GM23338 (cell line): Measurements from ENCODE around the gene NDE1. TPM values are rescaled to one million over a fixed set of nuclear protein-coding genes. Genes with fewer than 3 reads are reported as not detected.
"Not testable (repeated sequence)": the region's sequence is repeated elsewhere in the genome, so short reads cannot be mapped to it uniquely, and the experiment has no call there.

Source experiments
- ATAC-seq: fragments of 200-7000 bp; cut with Tn5 transposase; 3 replicates; pipeline ENCODE4 v1.9.1; 2020
- DNase-seq: peaks from one replicate; pipeline ENCODE4 v3.0.0-alpha.2; 2015; ENCODE audit warnings: low spot score
- H2AFZ ChIP-seq: fragments of 200-600 bp; sonication (generic); 2 replicates; pipeline ENCODE4 v1.8.0; 2016; ENCODE audit warnings: antibody characterized with exemption, mild to moderate bottlenecking, moderate library complexity
- H3F3A ChIP-seq: fragments of 200-600 bp; sonication (generic); replicated peaks from 2 replicates; pipeline ENCODE4 v1.8.0; 2017; ENCODE audit warnings: antibody characterized with exemption, mixed run types, low read depth
- H3K27ac ChIP-seq: fragments of 200-600 bp; sonication (generic); 2 replicates; pipeline ENCODE4 v1.6.1; 2016; ENCODE audit warnings: low read depth
- H3K27me3 ChIP-seq: fragments of 200-600 bp; sonication (generic); 2 replicates; pipeline ENCODE4 v1.8.0; 2016; ENCODE audit warnings: mild to moderate bottlenecking, mixed run types, moderate library complexity; ENCODE audit not compliant: insufficient read depth
- H3K36me3 ChIP-seq: fragments of 200-600 bp; sonication (generic); 2 replicates; pipeline ENCODE4 v1.8.0; 2016; ENCODE audit warnings: mild to moderate bottlenecking; ENCODE audit not compliant: insufficient read depth
- H3K4me1 ChIP-seq: fragments of 200-600 bp; sonication (generic); 2 replicates; pipeline ENCODE4 v1.8.0; 2016; ENCODE audit warnings: mild to moderate bottlenecking, moderate library complexity; ENCODE audit not compliant: insufficient read depth
- H3K4me2 ChIP-seq: fragments of 200-600 bp; sonication (generic); 2 replicates; pipeline ENCODE4 v1.7.1; 2017; ENCODE audit warnings: mixed run types
- H3K4me3 ChIP-seq: fragments of 200-600 bp; sonication (generic); 2 replicates; pipeline ENCODE4 v1.6.1; 2016; ENCODE audit warnings: mixed run types
- H3K79me2 ChIP-seq: fragments of 200-600 bp; sonication (generic); replicated peaks from 2 replicates; pipeline ENCODE4 v1.8.0; 2017; ENCODE audit warnings: mild to moderate bottlenecking; ENCODE audit not compliant: insufficient read depth
- H3K9me2 ChIP-seq: fragments of 200-600 bp; sonication (generic); 2 replicates; pipeline ENCODE4 v1.8.0; 2017; ENCODE audit not compliant: insufficient read depth
- H4K20me1 ChIP-seq: fragments of 200-600 bp; sonication (generic); replicated peaks from 2 replicates; pipeline ENCODE4 v1.8.0; 2017; ENCODE audit warnings: mild to moderate bottlenecking; ENCODE audit not compliant: insufficient read depth
- H3K27ac Mint-ChIP-seq: 2 replicates; pipeline ENCODE4 v1.8.0; 2020; ENCODE audit warnings: inconsistent platforms, mild to moderate bottlenecking, moderate library complexity, mixed read lengths
- H3K27me3 Mint-ChIP-seq: 3 replicates; pipeline ENCODE4 v1.8.0; 2022; ENCODE audit warnings: low read depth, mild to moderate bottlenecking, moderate library complexity, mixed read lengths, inconsistent platforms; ENCODE audit not compliant: insufficient read depth, poor library complexity
- H3K36me3 Mint-ChIP-seq: 3 replicates; pipeline ENCODE4 v1.8.0; 2021; ENCODE audit warnings: low read depth, mild to moderate bottlenecking, inconsistent platforms, moderate library complexity, mixed read lengths
- H3K4me1 Mint-ChIP-seq: 3 replicates; pipeline ENCODE4 v1.8.0; 2020; ENCODE audit warnings: mild to moderate bottlenecking, inconsistent platforms, mixed read lengths
- H3K4me3 Mint-ChIP-seq: 3 replicates; pipeline ENCODE4 v1.8.0; 2021; ENCODE audit warnings: moderate library complexity, mild to moderate bottlenecking, inconsistent platforms, mixed read lengths
- H3K9me3 Mint-ChIP-seq: 3 replicates; pipeline ENCODE4 v1.8.0; 2020; ENCODE audit warnings: moderate library complexity, mild to moderate bottlenecking, inconsistent platforms, mixed read lengths
- CREB1 ChIP-seq: fragments of 250-450 bp; sonication (Bioruptor Pico); IDR thresholded peaks from 2 replicates; pipeline ENCODE4 v1.5.0; 2020; ENCODE audit warnings: low read depth, mild to moderate bottlenecking, moderate library complexity
- CTCF ChIP-seq, 2 experiments: fragments of 200-600 bp in 1 of 2; sonication (generic) in 1 of 2; conservative IDR thresholded peaks; 2 replicates each; pipeline versions ENCODE4 v1.5.1 to v1.6.1; 2016 to 2017; ENCODE audit warnings: antibody characterized with exemption in 2 of 2, low read depth in 2 of 2, mild to moderate bottlenecking in 2 of 2, moderate library complexity in 1 of 2
- EZH2 ChIP-seq: fragments of 200-600 bp; sonication (generic); IDR thresholded peaks from one replicate; pipeline ENCODE4 v1.8.0; 2017; ENCODE audit warnings: antibody characterized with exemption, mild to moderate bottlenecking, low read depth; ENCODE audit not compliant: unreplicated experiment
- EZH2phosphoT487 ChIP-seq: fragments of 200-600 bp; sonication (generic); IDR thresholded peaks from one replicate; pipeline ENCODE4 v1.8.1; 2018; ENCODE audit warnings: antibody characterized with exemption; ENCODE audit not compliant: unreplicated experiment
- NANOG ChIP-seq: IDR thresholded peaks from 2 replicates; pipeline ENCODE4 v1.6.1; 2016; ENCODE audit warnings: antibody characterized with exemption, borderline replicate concordance
- POLR2AphosphoS5 ChIP-seq: IDR thresholded peaks from 2 replicates; pipeline ENCODE4 v1.6.1; 2016; ENCODE audit warnings: antibody characterized with exemption, low read depth
- REST ChIP-seq: IDR thresholded peaks from one replicate; pipeline ENCODE4 v1.6.1; 2018; ENCODE audit warnings: antibody characterized with exemption; ENCODE audit not compliant: unreplicated experiment
- STAT1 ChIP-seq: IDR thresholded peaks from one replicate; pipeline ENCODE4 v1.6.1; 2016; ENCODE audit warnings: antibody characterized with exemption; ENCODE audit not compliant: unreplicated experiment
- ZNF114 ChIP-seq: fragments of 250-450 bp; sonication (Bioruptor Pico); IDR thresholded peaks from 2 replicates; pipeline ENCODE4 v1.5.0; 2020; ENCODE audit warnings: mild to moderate bottlenecking, moderate library complexity
- ZNF331 ChIP-seq: fragments of 250-450 bp; sonication (Bioruptor Pico); IDR thresholded peaks from 2 replicates; pipeline ENCODE4 v1.5.0; 2020; ENCODE audit warnings: low read depth, mild to moderate bottlenecking, moderate library complexity
- polyA plus RNA-seq: library from polyadenylated mRNA; unstranded; fragments of >200 nt; fragmentation: Nextera tagmentation; extraction: Ambion mirVana; gene quantifications from 2 replicates; pipeline ENCODE4 v1.2.1, GENCODE V29; 2016
- total RNA-seq: library from RNA; depleted of rRNA; stranded (reverse); fragments of >200 nt; shearing (Covaris generic); gene quantifications from 2 replicates; pipeline ENCODE4 v1.2.3, GENCODE V29; 2014

Gene NDE1
- total and polyA plus RNA-seq, 2 experiments from 2014 or later, result 13.0 to 22.9 TPM

GRCh38 chr16:15692508-15692907 lies 42.5 kb downstream of the NDE1 start:
- not testable (repeated sequence) for H3K27ac ChIP-seq, H2AFZ ChIP-seq, H3K36me3 ChIP-seq, H3K27me3 Mint-ChIP-seq, H3K4me2 ChIP-seq, ATAC-seq, H3K79me2 ChIP-seq, H3K27ac Mint-ChIP-seq, H3F3A ChIP-seq, H4K20me1 ChIP-seq, H3K4me3 ChIP-seq, H3K4me3 Mint-ChIP-seq, H3K4me1 ChIP-seq, H3K4me1 Mint-ChIP-seq, H3K9me2 ChIP-seq, H3K9me3 Mint-ChIP-seq, DNase-seq, H3K27me3 ChIP-seq
- H3K36me3 Mint-ChIP-seq, result peaks cover 52% of the 10 kb centered on the region

- Histone ChIP-seq H3K4me3 (no peak overlapping the region), H3F3A (no peaks in the 10 kb centered on the region), H3K4me2 (no peak overlapping the region), H4K20me1 (no peaks in the 10 kb centered on the region; the same call in 1 of the 2 replicates), H3K36me3 (peaks cover 3% of the 10 kb centered on the region), H3K4me1 (no peaks in the 10 kb centered on the region), H3K79me2 (no peaks in the 10 kb centered on the region), H3K27ac (no peak overlapping the region), H3K27me3 (no peaks in the 10 kb centered on the region), H2AFZ (no peak overlapping the region), H3K9me2 (no peaks in the 10 kb centered on the region)
- Mint-ChIP-seq H3K4me1 (no peaks in the 10 kb centered on the region), H3K4me3 (no peak overlapping the region), H3K36me3 (peaks cover 52% of the 10 kb centered on the region), H3K27ac (no peak overlapping the region), H3K9me3 (no peaks in the 10 kb centered on the region), H3K27me3 (no peaks in the 10 kb centered on the region)
- no peak for DNase-seq
- ATAC-seq, result no peak
- TF ChIP-seq EZH2phosphoT487 (no peak), ZNF114 (CRISPR knock-in tag) (no peak), ZNF331 (CRISPR knock-in tag) (no peak), CREB1 (CRISPR knock-in tag) (no peak), STAT1 (no peak), REST (no peak)
Observed at GRCh38 chr16:15694499-15694898, 44.5 kb downstream of the NDE1 start.

GRCh38 chr16:15699819-15700218 lies 49.8 kb downstream of the NDE1 start:
- Histone ChIP-seq H3K36me3 (no peaks in the 10 kb centered on the region; the same call in none of the 2 replicates), H3K9me2 (no peaks in the 10 kb centered on the region)
- H3K36me3 Mint-ChIP-seq, result peaks cover 34% of the 10 kb centered on the region
- TF ChIP-seq EZH2phosphoT487 (no peak), EZH2 (no peak), STAT1 (no peak), POLR2AphosphoS5 (no peak), NANOG (no peak), CTCF (conservative IDR thresholded peaks at IDR 0.05; ENCODE audit: low read depth in 2 of 2) (no peak), CREB1 (CRISPR knock-in tag) (no peak)

More at GRCh38 chr16:15699819-15700218, 49.8 kb downstream of the NDE1 start:
- Histone ChIP-seq H3F3A (no peaks in the 10 kb centered on the region), H3K27me3 (no peaks in the 10 kb centered on the region), H3K79me2 (no peaks in the 10 kb centered on the region), H3K4me3 (no peak overlapping the region), H3K4me2 (no peak overlapping the region), H4K20me1 (no peaks in the 10 kb centered on the region; the same call in 1 of the 2 replicates), H3K27ac (no peak overlapping the region), H2AFZ (no peak overlapping the region), H3K4me1 (no peaks in the 10 kb centered on the region; the same call in 1 of the 2 replicates)
- Mint-ChIP-seq H3K4me1 (no peaks in the 10 kb centered on the region; the same call in 1 of the 3 replicates), H3K9me3 (no peaks in the 10 kb centered on the region), H3K27ac (no peak overlapping the region; the same call in 1 of the 2 replicates), H3K4me3 (no peak overlapping the region), H3K27me3 (peaks cover 4% of the 10 kb centered on the region)
- DNase-seq (no peak), ATAC-seq (no peak)
